Panc1 (cell line): ENCODE measurements around the gene MRTFA. TPM values are rescaled to one million over a fixed set of nuclear protein-coding genes. Genes with fewer than 3 reads are reported as not detected.

Experiments
- ATAC-seq: fragments of 200-7000 bp; cut with Tn5 transposase; 2 replicates; pipeline ENCODE4 v1.9.1; 2020; ENCODE audit warnings: mild to moderate bottlenecking, moderate library complexity
- BruUV-seq: library from RNA; stranded (reverse); fragments of 400-500 nt; replicated peaks from 2 replicates; lab custom pipeline; 2021; lab: Mats Ljungman, UMichigan
- CTCF ChIA-PET: fragments of 300-600 bp; sonication (Branson Sonifier 250); formaldehyde crosslinking; loops from one replicate; lab custom pipeline; 2022; ENCODE audit warnings: antibody characterized with exemption; lab: Charles Lee
- POLR2A ChIA-PET: fragments of 300-600 bp; sonication (Branson Sonifier 250); formaldehyde crosslinking; loops from one replicate; lab custom pipeline; 2022; ENCODE audit warnings: antibody characterized with exemption; lab: Charles Lee
- DNase-seq: peaks from one replicate; pipeline ENCODE4 v3.0.0-alpha.2; 2010; ENCODE audit warnings: low read depth, low spot score
- H3K27ac ChIP-seq: 2 replicates; pipeline ENCODE4 v1.5.1; 2011; ENCODE audit warnings: mild to moderate bottlenecking, low read length, inconsistent platforms
- H3K27me3 ChIP-seq: fragments of 200-500 bp; sonication (Bioruptor generic); 2 replicates; pipeline ENCODE4 v1.6.0; 2014; ENCODE audit warnings: low read length, inconsistent platforms; ENCODE audit not compliant: control insufficient read depth, insufficient read depth
- H3K36me3 ChIP-seq: fragments of 200-500 bp; sonication (Bioruptor generic); 2 replicates; pipeline ENCODE4 v1.5.1; 2014; ENCODE audit warnings: inconsistent platforms, mild to moderate bottlenecking, low read length, moderate library complexity; ENCODE audit not compliant: control insufficient read depth, insufficient read depth
- H3K4me1 ChIP-seq: 2 replicates; pipeline ENCODE4 v1.5.1; 2011; ENCODE audit warnings: inconsistent platforms, mild to moderate bottlenecking, low read length, moderate library complexity; ENCODE audit not compliant: control insufficient read depth, insufficient read depth
- H3K4me3 ChIP-seq, 2 experiments: 2 replicates each; pipeline ENCODE4 v1.5.1; 2011 to 2012; ENCODE audit warnings: low read depth in 2 of 2, low read length in 2 of 2, mild to moderate bottlenecking in 2 of 2, inconsistent platforms in 1 of 2, moderate library complexity in 1 of 2
- H3K9me3 ChIP-seq: fragments of 200-500 bp; sonication (Bioruptor generic); 2 replicates; pipeline ENCODE4 v1.5.1; 2014; ENCODE audit warnings: low read depth, mild to moderate bottlenecking, inconsistent platforms, low read length, moderate library complexity; ENCODE audit not compliant: control insufficient read depth, insufficient read depth
- POLR2AphosphoS5 ChIP-seq: IDR thresholded peaks from 2 replicates; pipeline ENCODE4 v1.6.1; 2012; ENCODE audit warnings: mild to moderate bottlenecking, low read depth, low read length, moderate library complexity
- SIN3A ChIP-seq: IDR thresholded peaks from 2 replicates; pipeline ENCODE4 v1.6.1; 2012; ENCODE audit warnings: low read depth, mild to moderate bottlenecking, low read length, moderate library complexity, borderline replicate concordance; ENCODE audit not compliant: insufficient read depth
- TCF7L2 ChIP-seq: IDR thresholded peaks from 2 replicates; pipeline ENCODE4 v1.6.1; 2011; ENCODE audit warnings: mild to moderate bottlenecking, low read depth, low read length, inconsistent platforms
- in situ Hi-C: cut with HindIII; loops from 2 replicates; pipeline ENCODE4 v1.10.0; 2016; ENCODE audit warnings: low sequenced_read_pairs, low pct_unique_long_range_greater_than_20kb
- intact Hi-C: fragments of 100-400 bp; cut with micrococcal nuclease; formaldehyde crosslinking; loops from one replicate; pipeline ENCODE4 v1.10.0; 2022; ENCODE audit not compliant: unreplicated experiment
- total RNA-seq: library from RNA; stranded (reverse); gene quantifications from one replicate; pipeline ENCODE4 v1.2.1, GENCODE V29; 2021; ENCODE audit not compliant: unreplicated experiment
- TF ChIP-seq, protein P1 (sequence below): fragments of 450-650 bp; IDR thresholded peaks from 2 replicates; pipeline ENCODE4 v1.5.1; 2017; ENCODE audit warnings: mild to moderate bottlenecking
- TF ChIP-seq, protein P2 (sequence below), 2 experiments: IDR thresholded peaks; 2 replicates each; pipeline ENCODE4 v1.6.1; 2011 to 2012; ENCODE audit warnings: low read depth in 2 of 2, control low read depth in 1 of 2, low read length in 1 of 2, mild to moderate bottlenecking in 1 of 2, moderate library complexity in 1 of 2; ENCODE audit not compliant: insufficient read depth in 1 of 2

The MRTFA gene
- total RNA-seq, 1 experiment from 2014 or later, result 62.1 TPM

DNA sequence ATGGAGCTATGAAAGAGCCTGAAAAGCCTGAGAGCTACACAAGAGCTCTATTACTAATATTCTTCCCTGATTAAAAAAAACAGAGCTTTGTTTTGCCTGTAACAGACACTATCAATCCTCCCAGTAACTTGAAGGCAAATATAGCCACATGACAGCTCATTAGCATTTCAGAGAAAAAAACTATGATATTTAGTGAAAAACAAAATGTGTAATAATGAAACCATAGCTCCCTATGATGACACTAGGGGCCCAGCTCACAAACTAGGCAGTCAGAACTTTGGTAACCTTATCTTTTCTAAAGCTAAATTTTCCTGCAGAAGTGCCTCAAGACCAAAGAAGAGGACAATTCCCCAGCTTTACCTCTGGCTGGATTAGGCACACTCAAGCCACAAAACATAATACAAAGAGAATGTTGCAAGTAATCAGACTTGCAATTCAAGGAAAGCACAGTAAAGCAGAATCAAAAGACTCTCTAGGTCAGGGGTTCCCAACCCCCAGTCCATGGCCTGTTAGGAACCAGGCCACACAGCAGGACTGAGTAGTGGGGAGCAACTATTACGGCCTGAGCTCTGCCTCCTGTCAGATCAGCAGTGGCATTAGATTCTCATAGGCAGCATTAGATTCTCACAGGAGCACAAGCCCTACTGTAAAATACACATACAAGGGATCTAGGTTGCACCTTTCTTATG is 53.3 kb downstream of the MRTFA start:
- Histone ChIP-seq H3K36me3 (no peaks in the 10 kb centered on the region), H3K4me3 (no peak overlapping the region), H3K9me3 (no peaks in the 10 kb centered on the region), H3K27ac (no peak overlapping the region), H3K4me1 (no peaks in the 10 kb centered on the region), H3K27me3 (no peaks in the 10 kb centered on the region)
- BruUV-seq, result no TSS peak
- DNase-seq (no peak), ATAC-seq (no peak)
- in situ Hi-C loops, result no loop called here
- intact Hi-C loops, result no loop called here
- ChIA-PET POLR2A (no interaction called here), CTCF (no interaction called here)
- TF ChIP-seq, protein P1, sequence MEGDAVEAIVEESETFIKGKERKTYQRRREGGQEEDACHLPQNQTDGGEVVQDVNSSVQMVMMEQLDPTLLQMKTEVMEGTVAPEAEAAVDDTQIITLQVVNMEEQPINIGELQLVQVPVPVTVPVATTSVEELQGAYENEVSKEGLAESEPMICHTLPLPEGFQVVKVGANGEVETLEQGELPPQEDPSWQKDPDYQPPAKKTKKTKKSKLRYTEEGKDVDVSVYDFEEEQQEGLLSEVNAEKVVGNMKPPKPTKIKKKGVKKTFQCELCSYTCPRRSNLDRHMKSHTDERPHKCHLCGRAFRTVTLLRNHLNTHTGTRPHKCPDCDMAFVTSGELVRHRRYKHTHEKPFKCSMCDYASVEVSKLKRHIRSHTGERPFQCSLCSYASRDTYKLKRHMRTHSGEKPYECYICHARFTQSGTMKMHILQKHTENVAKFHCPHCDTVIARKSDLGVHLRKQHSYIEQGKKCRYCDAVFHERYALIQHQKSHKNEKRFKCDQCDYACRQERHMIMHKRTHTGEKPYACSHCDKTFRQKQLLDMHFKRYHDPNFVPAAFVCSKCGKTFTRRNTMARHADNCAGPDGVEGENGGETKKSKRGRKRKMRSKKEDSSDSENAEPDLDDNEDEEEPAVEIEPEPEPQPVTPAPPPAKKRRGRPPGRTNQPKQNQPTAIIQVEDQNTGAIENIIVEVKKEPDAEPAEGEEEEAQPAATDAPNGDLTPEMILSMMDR, result no peak
- TF ChIP-seq TCF7L2 (no peak), SIN3A (no peak), POLR2AphosphoS5 (no peak)
- TF ChIP-seq, protein P2, sequence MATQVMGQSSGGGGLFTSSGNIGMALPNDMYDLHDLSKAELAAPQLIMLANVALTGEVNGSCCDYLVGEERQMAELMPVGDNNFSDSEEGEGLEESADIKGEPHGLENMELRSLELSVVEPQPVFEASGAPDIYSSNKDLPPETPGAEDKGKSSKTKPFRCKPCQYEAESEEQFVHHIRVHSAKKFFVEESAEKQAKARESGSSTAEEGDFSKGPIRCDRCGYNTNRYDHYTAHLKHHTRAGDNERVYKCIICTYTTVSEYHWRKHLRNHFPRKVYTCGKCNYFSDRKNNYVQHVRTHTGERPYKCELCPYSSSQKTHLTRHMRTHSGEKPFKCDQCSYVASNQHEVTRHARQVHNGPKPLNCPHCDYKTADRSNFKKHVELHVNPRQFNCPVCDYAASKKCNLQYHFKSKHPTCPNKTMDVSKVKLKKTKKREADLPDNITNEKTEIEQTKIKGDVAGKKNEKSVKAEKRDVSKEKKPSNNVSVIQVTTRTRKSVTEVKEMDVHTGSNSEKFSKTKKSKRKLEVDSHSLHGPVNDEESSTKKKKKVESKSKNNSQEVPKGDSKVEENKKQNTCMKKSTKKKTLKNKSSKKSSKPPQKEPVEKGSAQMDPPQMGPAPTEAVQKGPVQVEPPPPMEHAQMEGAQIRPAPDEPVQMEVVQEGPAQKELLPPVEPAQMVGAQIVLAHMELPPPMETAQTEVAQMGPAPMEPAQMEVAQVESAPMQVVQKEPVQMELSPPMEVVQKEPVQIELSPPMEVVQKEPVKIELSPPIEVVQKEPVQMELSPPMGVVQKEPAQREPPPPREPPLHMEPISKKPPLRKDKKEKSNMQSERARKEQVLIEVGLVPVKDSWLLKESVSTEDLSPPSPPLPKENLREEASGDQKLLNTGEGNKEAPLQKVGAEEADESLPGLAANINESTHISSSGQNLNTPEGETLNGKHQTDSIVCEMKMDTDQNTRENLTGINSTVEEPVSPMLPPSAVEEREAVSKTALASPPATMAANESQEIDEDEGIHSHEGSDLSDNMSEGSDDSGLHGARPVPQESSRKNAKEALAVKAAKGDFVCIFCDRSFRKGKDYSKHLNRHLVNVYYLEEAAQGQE (IDR thresholded peaks at IDR 0.05; ENCODE audit: insufficient read depth in 1 of 2, low read depth in 2 of 2, low read length in 1 of 2), result no peak

DNA sequence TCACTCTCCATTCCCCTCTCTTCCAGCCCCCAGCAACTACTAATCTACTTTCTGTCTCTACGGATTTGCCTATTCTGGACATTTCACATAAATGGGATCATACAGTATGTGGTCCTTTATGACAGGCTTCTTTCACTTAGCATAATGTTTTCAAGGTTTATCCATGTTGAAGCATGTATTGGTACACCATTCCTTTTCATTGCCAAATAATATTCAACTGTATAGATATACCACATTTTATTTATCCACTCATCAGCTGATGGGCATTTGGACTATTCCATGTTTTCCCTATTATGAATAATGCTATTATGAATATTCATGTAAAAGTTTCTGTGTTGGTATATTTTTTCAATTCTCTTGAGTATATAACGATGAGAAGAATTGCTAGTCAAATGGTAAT is 54.5 kb downstream of the MRTFA start:
- POLR2A ChIA-PET, result no interaction called here
- Histone ChIP-seq H3K4me1 (no peaks in the 10 kb centered on the region), H3K4me3 (no peak overlapping the region), H3K36me3 (no peaks in the 10 kb centered on the region), H3K9me3 (no peaks in the 10 kb centered on the region), H3K27me3 (no peaks in the 10 kb centered on the region), H3K27ac (no peak overlapping the region)
- no peak for ATAC-seq
- no peak for TF ChIP-seq POLR2AphosphoS5
- no peak for TF ChIP-seq TCF7L2
- no peak for TF ChIP-seq SIN3A
- TF ChIP-seq, protein P2 (IDR thresholded peaks at IDR 0.05; ENCODE audit: insufficient read depth in 1 of 2, low read depth in 2 of 2, low read length in 1 of 2), result no peak
- TF ChIP-seq, protein P1, result no peak
- in situ Hi-C loops, result no loop called here
- intact Hi-C loops, result no loop called here
- CTCF ChIA-PET, result no interaction called here
- BruUV-seq, result no TSS peak
- DNase-seq, result no peak
